ENCODE measurements around the gene SALL1.

Gene SALL1

GRCh38 chr16:51139568-51139967 is 11.5 kb downstream of the SALL1 start:
- Histone ChIP-seq H3K4me3 (ENCODE audit: low read depth, low read length) (no peak overlapping the region), H3K4me1 (no peaks in the 10 kb centered on the region), H3K36me3 (no peaks in the 10 kb centered on the region), H3K9me3 (no peaks in the 10 kb centered on the region), H3K27me3 (peaks cover 4% of the 10 kb centered on the region; the same call in 1 of the 2 replicates)
- no peak for TF ChIP-seq CTCF (IDR thresholded peaks at IDR 0.05; ENCODE audit: low read depth, low read length)
- DNase-seq, result no peak

GRCh38 chr16:51138178-51138577 is 12.9 kb downstream of the SALL1 start:
- no peak for TF ChIP-seq CTCF (IDR thresholded peaks at IDR 0.05; ENCODE audit: low read depth, low read length)
- peaks cover 5% of the 10 kb centered on the region for H3K27me3 ChIP-seq
- H3K9me3 ChIP-seq, result no peaks in the 10 kb centered on the region
- H3K4me3 ChIP-seq (ENCODE audit: low read depth, low read length), result no peak overlapping the region
- no peaks in the 10 kb centered on the region for H3K4me1 ChIP-seq
- no peaks in the 10 kb centered on the region for H3K36me3 ChIP-seq
- DNase-seq, result no peak

GRCh38 chr16:51137097-51137496 is 14.0 kb downstream of the SALL1 start:
- no peak overlapping the region for H3K4me3 ChIP-seq (ENCODE audit: low read depth, low read length)
- H3K36me3 ChIP-seq, result no peaks in the 10 kb centered on the region
- no peak for DNase-seq
- TF ChIP-seq CTCF (IDR thresholded peaks at IDR 0.05; ENCODE audit: low read depth, low read length), result no peak
- H3K9me3 ChIP-seq, result no peaks in the 10 kb centered on the region
- H3K4me1 ChIP-seq, result no peaks in the 10 kb centered on the region
- H3K27me3 ChIP-seq, result peaks cover 5% of the 10 kb centered on the region

GRCh38 chr16:51134876-51135275 is 16.2 kb downstream of the SALL1 start:
- Histone ChIP-seq H3K36me3 (no peaks in the 10 kb centered on the region), H3K4me1 (no peaks in the 10 kb centered on the region), H3K27me3 (peaks cover 5% of the 10 kb centered on the region), H3K9me3 (no peaks in the 10 kb centered on the region), H3K4me3 (ENCODE audit: low read depth, low read length) (no peak overlapping the region)
- TF ChIP-seq CTCF (IDR thresholded peaks at IDR 0.05; ENCODE audit: low read depth, low read length), result no peak
- DNase-seq, result no peak

GRCh38 chr16:51134269-51134812 is 16.7 kb downstream of the SALL1 start:
- no peaks in the 10 kb centered on the region for H3K36me3 ChIP-seq
- no peak for TF ChIP-seq CTCF (IDR thresholded peaks at IDR 0.05; ENCODE audit: low read depth, low read length)
- peaks cover 5% of the 10 kb centered on the region for H3K27me3 ChIP-seq
- no peak for DNase-seq
- no peak overlapping the region for H3K4me3 ChIP-seq (ENCODE audit: low read depth, low read length)
- no peaks in the 10 kb centered on the region for H3K4me1 ChIP-seq
- no peaks in the 10 kb centered on the region for H3K9me3 ChIP-seq

GRCh38 chr16:51133688-51134087 is 17.4 kb downstream of the SALL1 start:
- peaks cover 5% of the 10 kb centered on the region for H3K27me3 ChIP-seq
- H3K9me3 ChIP-seq, result no peaks in the 10 kb centered on the region
- no peak for TF ChIP-seq CTCF (IDR thresholded peaks at IDR 0.05; ENCODE audit: low read depth, low read length)
- DNase-seq, result no peak
- H3K36me3 ChIP-seq, result no peaks in the 10 kb centered on the region
- H3K4me3 ChIP-seq (ENCODE audit: low read depth, low read length), result no peak overlapping the region
- H3K4me1 ChIP-seq, result no peaks in the 10 kb centered on the region
